HepG2 (cell line): ENCODE measurements around the gene NAIP. TPM values are rescaled to one million over a fixed set of nuclear protein-coding genes. Genes with fewer than 3 reads are reported as not detected.
A peak's percentile ranks its signal among the peaks of the same experiment; 100 is the strongest.

ENCODE experiments used
- ATAD3A ChIP-seq: sonication (generic); formaldehyde crosslinking; IDR thresholded peaks from 2 replicates; pipeline ENCODE4 v1.4.0; 2020; ENCODE audit warnings: missing genetic modification reagents
- BCL3 ChIP-seq: sonication (generic); formaldehyde crosslinking; IDR thresholded peaks from 2 replicates; pipeline ENCODE4 v1.5.1; 2020; ENCODE audit warnings: mild to moderate bottlenecking, missing genetic modification reagents, moderate library complexity
- BHLHE40 ChIP-seq: IDR thresholded peaks from 2 replicates; pipeline ENCODE4 v1.6.1; 2011; ENCODE audit warnings: low read length, improper control_type of control experiment
- CEBPZ ChIP-seq: IDR thresholded peaks from 2 replicates; pipeline ENCODE4 v1.6.1; 2012; ENCODE audit warnings: low read length, improper control_type of control experiment
- CSRNP1 ChIP-seq: sonication (generic); formaldehyde crosslinking; IDR thresholded peaks from 2 replicates; pipeline ENCODE4 v1.8.1; 2023; ENCODE audit warnings: mild to moderate bottlenecking, missing genetic modification reagents
- ESRRA ChIP-seq: sonication (generic); formaldehyde crosslinking; IDR thresholded peaks from 2 replicates; pipeline ENCODE4 v1.5.1; 2020; ENCODE audit warnings: mild to moderate bottlenecking, low read depth, missing genetic modification reagents
- HHEX ChIP-seq: IDR thresholded peaks from 2 replicates; pipeline ENCODE4 v1.6.1; 2016; ENCODE audit warnings: control low read depth
- JUND ChIP-seq: sonication (generic); formaldehyde crosslinking; IDR thresholded peaks from 2 replicates; pipeline ENCODE4 v1.8.0; 2022; ENCODE audit warnings: mild to moderate bottlenecking, missing genetic modification reagents
- MIXL1 ChIP-seq: IDR thresholded peaks from 2 replicates; pipeline ENCODE4 v1.6.1; 2016
- NONO ChIP-seq, 2 experiments: fragments of 450-650 bp in 1 of 2; sonication (generic) in 1 of 2; formaldehyde crosslinking in 1 of 2; IDR thresholded peaks in 1 of 2; conservative IDR thresholded peaks in 1 of 2; 2 replicates each; pipeline versions ENCODE4 v1.6.1 to v1.8.0; 2017 to 2022; ENCODE audit warnings: mild to moderate bottlenecking in 1 of 2, missing genetic modification reagents in 1 of 2, moderate library complexity in 1 of 2
- NPAS2 ChIP-seq: sonication (generic); formaldehyde crosslinking; IDR thresholded peaks from 2 replicates; pipeline ENCODE4 v1.8.0; 2022; ENCODE audit warnings: mild to moderate bottlenecking, missing genetic modification reagents, borderline replicate concordance
- PITX1 ChIP-seq: sonication (generic); formaldehyde crosslinking; IDR thresholded peaks from 2 replicates; pipeline ENCODE4 v1.5.1; 2020; ENCODE audit warnings: mild to moderate bottlenecking, missing genetic modification reagents
- RAD51 ChIP-seq: fragments of 450-650 bp; IDR thresholded peaks from 2 replicates; pipeline ENCODE4 v1.6.1; 2016; ENCODE audit warnings: borderline replicate concordance
- SMAD1 ChIP-seq: sonication (generic); formaldehyde crosslinking; IDR thresholded peaks from 2 replicates; pipeline ENCODE4 v1.4.0; 2020; ENCODE audit warnings: missing genetic modification reagents, low read depth, mild to moderate bottlenecking, borderline replicate concordance
- ZBTB20 ChIP-seq: sonication (generic); formaldehyde crosslinking; IDR thresholded peaks from 2 replicates; pipeline ENCODE4 v1.8.1; 2023; ENCODE audit warnings: missing genetic modification reagents, low read depth, mild to moderate bottlenecking, borderline replicate concordance
- ZBTB39 ChIP-seq: sonication (generic); formaldehyde crosslinking; IDR thresholded peaks from 2 replicates; pipeline ENCODE4 v1.5.0; 2020; ENCODE audit warnings: missing genetic modification reagents
- ZNF235 ChIP-seq: sonication (generic); formaldehyde crosslinking; IDR thresholded peaks from 2 replicates; pipeline ENCODE4 v1.8.1; 2023; ENCODE audit warnings: mild to moderate bottlenecking, missing genetic modification reagents, borderline replicate concordance
- ZNF569 ChIP-seq: sonication (generic); formaldehyde crosslinking; IDR thresholded peaks from 2 replicates; pipeline ENCODE4 v1.5.0; 2020; ENCODE audit warnings: mild to moderate bottlenecking, missing genetic modification reagents, moderate library complexity, borderline replicate concordance
- ZNF670 ChIP-seq: sonication (generic); formaldehyde crosslinking; IDR thresholded peaks from 2 replicates; pipeline ENCODE4 v1.8.0; 2022; ENCODE audit warnings: mild to moderate bottlenecking, missing genetic modification reagents, borderline replicate concordance
- ZNF720 ChIP-seq: sonication (generic); formaldehyde crosslinking; IDR thresholded peaks from 2 replicates; pipeline ENCODE4 v1.4.0; 2020; ENCODE audit warnings: missing genetic modification reagents
- polyA plus RNA-seq, 8 experiments: library from polyadenylated mRNA; depleted of rRNA in 3 of 8; stranded (reverse) in 7 of 8; unstranded in 1 of 8; fragments of >200 nt; fragmentation: Illumina TruSeq in 4 of 8; extraction: Trizol in 4 of 8; gene quantifications; 2 replicates each; pipeline versions ENCODE4 v1.2.1 to v1.2.3, GENCODE V29; 2011 to 2016; ENCODE audit warnings: low read depth in 4 of 8, missing spikeins in 1 of 8, mixed read lengths in 1 of 8; ENCODE audit not compliant: insufficient read depth in 1 of 8
- total RNA-seq, 5 experiments: library from RNA; depleted of rRNA; stranded (reverse); fragments of >200 nt; fragmentation: Illumina TruSeq; extraction: Trizol; gene quantifications; 2 replicates each; pipeline ENCODE4 v1.2.3, GENCODE V29; 2016; ENCODE audit warnings: low read depth in 1 of 5

The NAIP gene
- total and polyA plus RNA-seq, 2 of the 13 experiments (the other 11 are each of a cell fraction or from before 2014, with no cell fraction given): 4.7 to 6.2 TPM

GRCh38 chr5:71011194-71011792 lies 13.8 kb downstream of the NAIP start (continued):
- TF ChIP-seq SMAD1 (CRISPR knock-in tag): no peak
- 0 out of 2 replicates have a peak, but pooled peaks have one; percentile 46 for TF ChIP-seq BCL3 (CRISPR knock-in tag)
- TF ChIP-seq NPAS2 (CRISPR knock-in tag): no peak
- TF ChIP-seq RAD51: no peak
- no peak for TF ChIP-seq ATAD3A
- TF ChIP-seq PITX1 (CRISPR knock-in tag): peak; percentile 49; the same call in 1 of the 2 replicates
- 0 out of 2 replicates have a peak, but pooled peaks have one; percentile 44 for TF ChIP-seq HHEX (CRISPR knock-in tag)
- 0 out of 2 replicates have a peak, but pooled peaks have one; percentile 46 for TF ChIP-seq ZNF569 (CRISPR knock-in tag)
- TF ChIP-seq NONO (IDR thresholded peaks at IDR 0.05): no peak
- peak; percentile 38; the same call in 1 of the 2 replicates for TF ChIP-seq NONO (CRISPR knock-in tag; conservative IDR thresholded peaks at IDR 0.05)
- peak; percentile 77; the same call in 1 of the 2 replicates for TF ChIP-seq ZBTB20 (CRISPR knock-in tag)
- no peak for TF ChIP-seq ZNF235 (CRISPR knock-in tag)
- no peak for TF ChIP-seq CEBPZ
- TF ChIP-seq ZNF720: no peak
- TF ChIP-seq JUND (CRISPR knock-in tag): no peak
- no peak for TF ChIP-seq BHLHE40
- TF ChIP-seq ZBTB39 (CRISPR knock-in tag): no peak
- no peak for TF ChIP-seq CSRNP1 (CRISPR knock-in tag)
- peak; percentile 24; the same call in 1 of the 2 replicates for TF ChIP-seq ZNF670
- 0 out of 2 replicates have a peak, but pooled peaks have one; percentile 48 for TF ChIP-seq ESRRA
- no peak for TF ChIP-seq MIXL1 (CRISPR knock-in tag)
